ENCODE data around the gene RABGAP1.

RABGAP1 gene

DNA sequence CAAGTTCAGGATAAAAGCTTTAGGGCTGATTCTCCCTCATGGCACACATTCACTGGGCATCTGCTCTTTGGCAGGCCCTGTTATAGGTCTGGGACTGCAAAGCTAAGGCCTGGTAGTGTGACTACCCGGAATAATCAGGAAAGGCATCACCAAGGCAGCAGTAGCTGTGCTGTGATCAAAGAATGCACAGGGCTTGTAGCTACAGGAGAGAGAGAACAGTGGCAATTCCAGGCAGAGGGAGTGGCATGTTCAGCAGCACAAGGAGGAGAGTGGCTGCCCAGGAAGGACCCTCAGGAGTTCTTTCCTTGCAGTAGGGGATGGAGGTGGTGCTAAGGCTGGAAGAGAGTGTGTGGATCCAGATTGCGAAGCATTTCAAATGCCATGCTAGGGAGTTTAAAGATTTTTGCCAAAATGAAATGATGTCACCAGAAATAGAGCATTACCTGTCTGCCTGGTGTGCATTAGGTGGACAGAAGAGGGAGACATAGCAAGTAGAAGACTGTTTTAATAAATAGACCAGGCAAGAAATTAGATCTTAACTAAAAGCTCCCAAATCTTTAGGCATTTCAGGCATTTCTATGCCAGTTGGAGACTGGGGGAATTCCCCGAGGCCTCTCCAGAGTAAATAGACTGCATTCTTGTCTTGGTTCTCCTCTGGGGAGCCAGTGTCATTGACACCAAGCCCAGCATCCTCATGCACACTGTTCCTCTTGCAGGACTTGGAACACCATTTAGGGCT is 161.7 kb downstream of the RABGAP1 start:
- H3K4me3 ChIP-seq (ENCODE audit: low read depth, low read length) = no peak overlapping the region
- no peak for DNase-seq (ENCODE audit: low read depth)
- TF ChIP-seq, protein P1, sequence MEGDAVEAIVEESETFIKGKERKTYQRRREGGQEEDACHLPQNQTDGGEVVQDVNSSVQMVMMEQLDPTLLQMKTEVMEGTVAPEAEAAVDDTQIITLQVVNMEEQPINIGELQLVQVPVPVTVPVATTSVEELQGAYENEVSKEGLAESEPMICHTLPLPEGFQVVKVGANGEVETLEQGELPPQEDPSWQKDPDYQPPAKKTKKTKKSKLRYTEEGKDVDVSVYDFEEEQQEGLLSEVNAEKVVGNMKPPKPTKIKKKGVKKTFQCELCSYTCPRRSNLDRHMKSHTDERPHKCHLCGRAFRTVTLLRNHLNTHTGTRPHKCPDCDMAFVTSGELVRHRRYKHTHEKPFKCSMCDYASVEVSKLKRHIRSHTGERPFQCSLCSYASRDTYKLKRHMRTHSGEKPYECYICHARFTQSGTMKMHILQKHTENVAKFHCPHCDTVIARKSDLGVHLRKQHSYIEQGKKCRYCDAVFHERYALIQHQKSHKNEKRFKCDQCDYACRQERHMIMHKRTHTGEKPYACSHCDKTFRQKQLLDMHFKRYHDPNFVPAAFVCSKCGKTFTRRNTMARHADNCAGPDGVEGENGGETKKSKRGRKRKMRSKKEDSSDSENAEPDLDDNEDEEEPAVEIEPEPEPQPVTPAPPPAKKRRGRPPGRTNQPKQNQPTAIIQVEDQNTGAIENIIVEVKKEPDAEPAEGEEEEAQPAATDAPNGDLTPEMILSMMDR (IDR thresholded peaks at IDR 0.05; ENCODE audit: low read depth, low read length, missing control alignments) = peak; percentile 32

DNA sequence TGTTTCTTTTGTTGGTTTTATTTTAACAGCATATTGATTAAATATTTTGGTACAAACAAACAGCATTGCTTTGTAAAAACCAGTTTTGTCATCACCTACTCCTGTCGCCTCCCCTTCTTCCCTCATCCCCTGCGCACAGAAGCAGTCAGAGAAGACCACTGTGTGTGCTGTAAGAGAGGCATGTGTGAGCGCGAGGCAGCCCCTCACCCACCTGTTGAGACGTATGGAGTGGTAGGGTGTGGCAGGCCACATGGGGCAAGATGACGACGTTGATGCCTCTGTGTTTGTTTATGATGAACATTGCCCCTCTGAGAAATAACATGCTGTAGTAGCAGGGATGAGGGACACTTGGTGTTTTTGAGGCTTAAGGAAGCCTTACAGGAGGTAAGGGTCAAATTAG is 164.0 kb downstream of the RABGAP1 start:
- H3K4me3 ChIP-seq (ENCODE audit: low read depth, low read length) = no peak overlapping the region
- TF ChIP-seq, protein P1 (IDR thresholded peaks at IDR 0.05; ENCODE audit: low read depth, low read length, missing control alignments) = no peak
- no peak for DNase-seq (ENCODE audit: low read depth)

DNA sequence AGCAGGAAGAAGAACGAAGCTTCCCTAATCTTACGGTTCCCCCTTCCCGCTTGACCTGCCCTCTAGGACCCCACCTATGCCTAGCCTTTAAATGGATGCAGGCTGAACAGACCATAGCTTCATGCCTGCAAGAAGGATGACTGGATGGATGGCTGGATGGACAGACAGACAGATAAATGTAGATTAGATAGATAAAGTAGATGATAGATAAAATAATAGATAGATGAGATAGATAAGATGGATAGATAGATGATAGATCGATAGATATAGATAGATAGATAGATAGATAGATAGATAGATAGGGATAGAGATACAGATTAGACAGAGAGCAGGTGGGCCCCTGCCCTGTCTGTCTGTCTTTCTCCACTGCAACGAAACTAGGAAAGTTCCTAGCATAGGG is 164.7 kb downstream of the RABGAP1 start:
- H3K4me3 ChIP-seq (ENCODE audit: low read depth, low read length) = no peak overlapping the region
- TF ChIP-seq, protein P1 (IDR thresholded peaks at IDR 0.05; ENCODE audit: low read depth, low read length, missing control alignments) = no peak
- no peak for DNase-seq (ENCODE audit: low read depth)

DNA sequence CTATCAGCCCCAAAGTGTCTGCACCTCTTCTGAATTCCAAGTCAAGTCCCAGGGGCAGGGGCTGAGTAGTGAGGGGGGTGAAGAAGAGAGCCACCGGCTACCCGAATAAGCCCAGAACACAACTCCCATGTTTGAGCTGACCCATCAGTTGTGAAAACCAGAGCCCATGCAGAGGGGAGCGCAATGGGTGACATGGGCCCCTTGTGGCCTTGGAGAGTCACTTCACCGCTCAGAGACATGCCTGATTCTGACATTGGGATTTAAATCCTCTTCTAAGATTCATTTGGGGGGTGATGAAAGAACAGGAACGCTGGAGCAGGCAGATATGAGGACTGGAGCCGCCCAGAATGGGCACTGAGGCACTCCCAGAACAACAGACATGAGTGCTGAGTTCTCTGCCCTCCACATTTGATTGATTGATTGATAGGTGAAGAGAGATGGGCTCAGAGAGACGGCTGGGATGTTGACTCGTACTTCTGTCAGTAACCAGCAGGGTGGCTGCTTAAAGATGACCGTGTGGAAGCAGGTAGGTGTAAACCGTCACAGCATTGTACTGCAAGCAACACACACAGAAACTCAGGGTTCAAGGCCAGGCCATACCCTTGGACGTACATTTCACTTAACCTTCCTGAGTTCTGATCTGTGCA is 166.9 kb downstream of the RABGAP1 start:
- TF ChIP-seq, protein P1 (IDR thresholded peaks at IDR 0.05; ENCODE audit: low read depth, low read length, missing control alignments) = no peak
- DNase-seq (ENCODE audit: low read depth) = no peak
- H3K4me3 ChIP-seq (ENCODE audit: low read depth, low read length) = no peak overlapping the region

DNA sequence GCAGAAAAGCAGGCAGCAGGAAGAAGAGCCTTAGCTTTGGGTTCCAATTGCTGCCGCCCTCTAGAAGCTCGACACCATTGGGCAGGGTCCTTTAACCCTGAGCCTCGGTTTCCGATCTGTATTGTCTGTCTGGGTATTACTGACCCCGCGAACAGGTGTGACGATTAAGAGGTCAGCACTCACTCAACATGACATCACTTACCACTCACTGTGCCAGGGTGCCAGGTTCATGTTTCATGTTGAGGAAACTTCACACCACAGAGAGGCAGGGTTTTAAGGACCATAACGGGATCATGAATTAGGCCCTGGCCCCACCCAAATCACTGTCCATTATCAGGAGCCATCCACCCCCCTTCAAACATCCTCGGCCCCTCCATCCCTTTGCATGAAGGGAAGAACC is 168.2 kb downstream of the RABGAP1 start:
- no peak overlapping the region for H3K4me3 ChIP-seq (ENCODE audit: low read depth, low read length)
- TF ChIP-seq, protein P1 (IDR thresholded peaks at IDR 0.05; ENCODE audit: low read depth, low read length, missing control alignments) = no peak
- no peak for DNase-seq (ENCODE audit: low read depth)

DNA sequence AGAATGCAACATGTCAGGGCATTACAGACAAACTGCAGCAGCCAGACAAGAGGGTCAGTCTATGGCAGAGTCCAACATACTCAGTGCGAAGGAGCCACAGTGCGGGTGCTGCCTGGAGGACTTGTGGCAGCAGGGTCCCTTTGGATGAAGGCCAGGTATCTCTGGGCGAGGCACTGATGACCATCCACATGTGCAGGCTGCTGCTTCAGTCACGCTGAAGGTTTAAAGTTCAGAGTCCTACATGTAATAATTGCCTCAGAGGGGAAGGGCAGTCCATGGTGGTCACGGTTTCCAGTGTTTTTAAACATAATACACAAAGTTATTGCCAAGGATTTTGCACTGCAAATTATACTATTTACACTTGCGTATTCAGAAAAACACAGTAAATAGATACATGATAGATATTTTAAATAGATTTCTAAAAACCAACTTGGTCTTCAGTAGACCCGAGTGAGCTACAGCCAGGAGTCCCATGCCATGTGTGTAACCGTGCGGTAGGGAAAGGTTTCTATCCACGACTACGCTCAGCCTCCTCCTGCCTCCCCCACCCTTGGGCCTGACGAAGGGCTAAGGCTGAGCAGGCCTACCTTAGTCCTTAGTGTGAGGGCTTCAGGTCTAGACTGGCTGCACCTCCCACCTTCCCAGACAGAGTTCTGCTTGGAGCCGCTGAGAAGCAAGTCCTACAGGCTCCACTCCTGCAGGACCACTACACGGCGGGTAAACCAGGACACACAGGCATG is 168.9 kb downstream of the RABGAP1 start:
- TF ChIP-seq, protein P1 (IDR thresholded peaks at IDR 0.05; ENCODE audit: low read depth, low read length, missing control alignments) = no peak
- no peak for DNase-seq (ENCODE audit: low read depth)
- H3K4me3 ChIP-seq (ENCODE audit: low read depth, low read length) = no peak overlapping the region

Measured in GM12864 (cell line).